ENCODE data around the gene P2RX6. TPM values are rescaled to one million over a fixed set of nuclear protein-coding genes. Genes with fewer than 3 reads are reported as not detected.

The P2RX6 gene
- total RNA-seq, 2 experiments from 2014 or later = 0.14 to 0.69 TPM

GRCh38 chr22:21075516-21076138 is 60.7 kb downstream of the P2RX6 start:
- ChIA-PET POLR2A (no interaction called here), CTCF (no interaction called here)
- no peak overlapping the region for H3K27ac Mint-ChIP-seq
- H3K4me3 Mint-ChIP-seq = no peak overlapping the region
- ATAC-seq (ENCODE audit: poor library complexity) (no peak), DNase-seq (no peak)
- no peak overlapping the region for H3K27ac ChIP-seq (ENCODE audit: low read depth in 1 of 2, low read length in 2 of 2)
- H3K27me3 Mint-ChIP-seq = no peaks in the 10 kb centered on the region
- intact Hi-C loops (cut with DNase I, micrococcal nuclease) = no loop called here
- H3K4me1 Mint-ChIP-seq (ENCODE audit: low read depth) = no peaks in the 10 kb centered on the region
- H3K9me3 Mint-ChIP-seq = no peaks in the 10 kb centered on the region
- no peaks in the 10 kb centered on the region for H3K4me1 ChIP-seq (ENCODE audit: insufficient read depth, low read length)
- H3K36me3 Mint-ChIP-seq (ENCODE audit: low read depth) = no peaks in the 10 kb centered on the region
- peaks cover 0 to 7% of the 10 kb centered on the region in 2 experiments for H3K9me3 ChIP-seq (ENCODE audit: control insufficient read depth in 1 of 2, insufficient read depth in 1 of 2, low read length in 2 of 2)
- H3K27me3 ChIP-seq (ENCODE audit: control insufficient read depth in 1 of 2, insufficient read depth in 2 of 2, low read length in 2 of 2) = no peaks in the 10 kb centered on the region
- TF ChIP-seq, protein P1, sequence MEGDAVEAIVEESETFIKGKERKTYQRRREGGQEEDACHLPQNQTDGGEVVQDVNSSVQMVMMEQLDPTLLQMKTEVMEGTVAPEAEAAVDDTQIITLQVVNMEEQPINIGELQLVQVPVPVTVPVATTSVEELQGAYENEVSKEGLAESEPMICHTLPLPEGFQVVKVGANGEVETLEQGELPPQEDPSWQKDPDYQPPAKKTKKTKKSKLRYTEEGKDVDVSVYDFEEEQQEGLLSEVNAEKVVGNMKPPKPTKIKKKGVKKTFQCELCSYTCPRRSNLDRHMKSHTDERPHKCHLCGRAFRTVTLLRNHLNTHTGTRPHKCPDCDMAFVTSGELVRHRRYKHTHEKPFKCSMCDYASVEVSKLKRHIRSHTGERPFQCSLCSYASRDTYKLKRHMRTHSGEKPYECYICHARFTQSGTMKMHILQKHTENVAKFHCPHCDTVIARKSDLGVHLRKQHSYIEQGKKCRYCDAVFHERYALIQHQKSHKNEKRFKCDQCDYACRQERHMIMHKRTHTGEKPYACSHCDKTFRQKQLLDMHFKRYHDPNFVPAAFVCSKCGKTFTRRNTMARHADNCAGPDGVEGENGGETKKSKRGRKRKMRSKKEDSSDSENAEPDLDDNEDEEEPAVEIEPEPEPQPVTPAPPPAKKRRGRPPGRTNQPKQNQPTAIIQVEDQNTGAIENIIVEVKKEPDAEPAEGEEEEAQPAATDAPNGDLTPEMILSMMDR (IDR thresholded peaks at IDR 0.05) = no peak
- H3K4me3 ChIP-seq (ENCODE audit: low read length) = no peak overlapping the region
- H3K36me3 ChIP-seq (ENCODE audit: insufficient read depth, low read length) = no peaks in the 10 kb centered on the region

- ATAC-seq (ENCODE audit: poor library complexity) = no peak
- no peaks in the 10 kb centered on the region for H3K4me1 ChIP-seq (ENCODE audit: insufficient read depth, low read length)
- Mint-ChIP-seq H3K9me3 (no peaks in the 10 kb centered on the region), H3K36me3 (ENCODE audit: low read depth) (no peaks in the 10 kb centered on the region), H3K4me1 (ENCODE audit: low read depth) (no peaks in the 10 kb centered on the region), H3K27me3 (no peaks in the 10 kb centered on the region), H3K4me3 (no peak overlapping the region), H3K27ac (no peak overlapping the region)
- H3K9me3 ChIP-seq (ENCODE audit: control insufficient read depth in 1 of 2, insufficient read depth in 1 of 2, low read length in 2 of 2) = no peaks in the 10 kb centered on the region
- H3K27ac ChIP-seq (ENCODE audit: low read depth in 1 of 2, low read length in 2 of 2) = no peak overlapping the region
- no peak for DNase-seq
- CTCF ChIA-PET = no interaction called here
- intact Hi-C loops (cut with DNase I, micrococcal nuclease) = no loop called here
- no peak overlapping the region for H3K4me3 ChIP-seq (ENCODE audit: low read length)
- H3K36me3 ChIP-seq (ENCODE audit: insufficient read depth, low read length) = no peaks in the 10 kb centered on the region
- H3K27me3 ChIP-seq (ENCODE audit: control insufficient read depth in 1 of 2, insufficient read depth in 2 of 2, low read length in 2 of 2) = no peaks in the 10 kb centered on the region
- POLR2A ChIA-PET = no interaction called here
- TF ChIP-seq, protein P1 (IDR thresholded peaks at IDR 0.05) = no peak
Observed at GRCh38 chr22:21076912-21077625, 62.1 kb downstream of the P2RX6 start.

Small RNAs within 50 kb of the gene (microRNA-seq; reads per million reads assigned to microRNA genes)
- gene MIR649 (ENCODE audit: borderline microRNAs expressed, borderline replicate concordance) = not detected

Other genes starting within 250 kb of the P2RX6 start
- not detected for gene SERPIND1, start 241.1 kb upstream of the P2RX6 start, total RNA-seq
- 100 to 1,000 TPM; 137 to 146 TPM for gene PI4KA, start 156.4 kb upstream of the P2RX6 start, total RNA-seq
- gene SNAP29, start 156.2 kb upstream of the P2RX6 start, total RNA-seq = 10 to 100 TPM; 13.7 to 15.1 TPM
- 10 to 100 TPM; 41.9 to 43.5 TPM for gene CRKL, start 97.8 kb upstream of the P2RX6 start, total RNA-seq
- under 1 TPM; 0.34 to 0.41 TPM for gene AIFM3, start 47.9 kb upstream of the P2RX6 start, total RNA-seq
- 10 to 100 TPM; 48.4 to 51.3 TPM for gene LZTR1, start 32.9 kb upstream of the P2RX6 start, total RNA-seq
- gene THAP7, start 13.0 kb upstream of the P2RX6 start, total RNA-seq = 10 to 100 TPM; 82.7 to 84.0 TPM
- gene SLC7A4, start 17.4 kb downstream of the P2RX6 start, total RNA-seq = not detected
- gene LRRC74B, start 30.8 kb downstream of the P2RX6 start, total RNA-seq = not detected